T1000 (cell line): ENCODE data around the gene VAMP2.
A peak's percentile ranks its signal among the peaks of the same experiment; 100 is the strongest.

Source experiments
- DNase-seq: peaks from one replicate; lab custom pipeline; 2025; ENCODE audit warnings: mixed read lengths; lab: John Stamatoyannopoulos, UW

VAMP2 gene

DNA sequence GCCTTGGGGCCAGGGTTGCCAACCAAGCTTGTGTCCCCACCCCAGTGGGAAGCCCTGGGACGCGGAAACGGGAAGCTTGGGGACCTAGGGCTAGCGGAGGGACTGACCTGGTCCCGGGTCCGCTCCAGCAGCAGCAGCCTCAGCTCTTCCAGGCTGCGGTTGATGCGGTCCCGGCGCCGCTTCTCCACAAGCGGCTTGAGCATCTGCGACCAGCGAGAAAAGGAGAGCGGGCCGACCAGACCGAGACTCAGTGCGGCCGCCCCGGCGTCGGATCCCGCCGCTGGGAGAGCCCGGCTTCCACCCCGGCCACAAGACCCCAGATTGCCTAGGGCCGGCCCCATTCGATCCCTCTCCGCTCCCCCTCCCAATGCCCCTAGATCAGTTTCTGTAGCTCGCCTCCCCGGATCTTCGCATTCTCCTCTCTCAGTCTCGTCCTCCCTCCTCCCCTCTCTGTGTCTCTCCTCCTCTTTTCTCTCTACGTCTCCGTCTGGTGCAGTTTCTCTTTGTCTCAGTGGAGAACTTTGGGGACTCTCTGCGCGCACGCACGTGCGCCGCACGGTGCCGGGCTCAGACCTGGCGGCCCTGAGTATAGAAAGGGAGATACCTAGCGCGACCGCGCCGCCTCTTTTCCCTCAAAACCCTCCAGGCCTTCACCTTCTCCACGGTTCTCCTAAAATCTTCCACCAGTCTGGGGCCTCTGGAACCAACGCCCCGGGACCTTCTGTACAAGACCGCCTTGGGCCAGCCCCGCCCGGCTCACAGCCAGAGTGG lies 39.6 kb downstream of the VAMP2 start:
- no peak for DNase-seq

DNA sequence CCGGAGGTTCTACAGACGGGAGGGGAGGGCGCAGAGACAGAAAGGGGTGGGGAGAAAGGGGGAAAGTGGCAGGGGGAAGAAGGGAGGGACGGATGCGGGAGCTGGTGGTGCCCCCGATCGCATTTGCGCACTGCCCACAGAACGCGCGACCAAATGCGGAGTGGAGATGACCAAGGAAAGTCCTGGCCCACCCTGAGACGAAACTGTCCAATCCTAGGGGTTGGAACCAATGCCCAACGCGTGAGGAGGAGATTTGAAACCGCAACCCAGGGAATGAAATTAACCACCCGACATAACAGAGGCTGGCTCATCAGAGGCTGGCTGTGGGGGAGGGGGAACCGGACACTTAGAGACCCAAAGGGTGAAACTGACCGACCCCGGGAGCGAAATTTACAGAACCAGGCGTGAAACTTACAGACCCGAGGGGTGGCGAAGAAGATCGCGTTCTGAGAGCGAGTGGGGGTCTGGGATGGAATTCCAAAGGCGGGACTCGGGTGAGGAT lies 40.3 kb downstream of the VAMP2 start:
- DNase-seq, result no peak

DNA sequence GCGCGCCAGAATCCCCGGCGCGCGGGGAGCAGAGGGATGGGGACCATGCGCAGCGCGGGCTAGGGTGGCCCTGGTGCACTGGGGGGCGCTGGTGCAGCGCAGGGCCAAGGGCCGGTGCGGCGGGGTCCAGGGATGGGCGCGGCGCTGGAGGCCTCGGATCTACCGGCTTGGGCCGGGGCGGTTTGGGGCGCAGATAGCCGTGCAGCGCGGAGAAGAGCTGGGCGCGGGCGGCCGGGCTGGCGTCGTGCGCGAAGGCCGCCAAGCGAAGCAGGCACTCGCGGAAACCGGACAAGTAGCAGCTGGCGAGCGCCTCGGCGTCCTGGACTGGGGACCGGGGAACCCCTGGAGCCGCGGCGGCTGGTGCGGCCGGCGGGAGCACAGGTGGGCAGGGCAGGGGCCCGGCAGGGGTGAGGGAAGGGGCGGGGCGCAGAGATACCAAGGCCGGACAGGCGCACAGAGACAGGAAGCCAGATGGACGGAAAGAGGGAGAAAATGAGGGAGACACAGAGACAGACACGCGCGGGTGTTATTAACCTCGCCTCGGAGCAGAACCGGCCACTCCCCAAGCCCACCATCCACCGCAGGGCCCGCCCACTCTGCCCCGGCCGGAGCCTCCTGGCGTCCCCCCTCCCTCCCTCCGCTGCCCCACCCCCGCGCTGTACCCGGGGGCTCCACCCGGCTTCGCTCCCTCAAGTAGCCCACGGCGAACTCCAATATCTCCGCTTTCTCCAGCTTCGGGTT lies 40.9 kb downstream of the VAMP2 start:
- peak; percentile 52 for DNase-seq

DNA sequence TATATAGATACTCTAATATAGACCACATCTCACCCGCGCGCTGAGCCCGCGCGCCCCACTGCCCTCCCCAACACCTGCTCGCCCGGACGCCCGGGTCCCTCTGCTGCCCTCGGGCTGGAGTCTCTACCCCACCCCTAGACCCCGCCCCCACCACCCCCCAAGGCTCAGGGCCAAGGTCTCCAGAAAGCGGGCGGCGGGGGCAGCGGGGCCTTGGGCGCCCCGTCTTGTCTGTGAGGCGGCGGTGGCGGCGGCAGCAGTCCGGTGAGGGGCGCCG lies 41.4 kb downstream of the VAMP2 start:
- no peak for DNase-seq

DNA sequence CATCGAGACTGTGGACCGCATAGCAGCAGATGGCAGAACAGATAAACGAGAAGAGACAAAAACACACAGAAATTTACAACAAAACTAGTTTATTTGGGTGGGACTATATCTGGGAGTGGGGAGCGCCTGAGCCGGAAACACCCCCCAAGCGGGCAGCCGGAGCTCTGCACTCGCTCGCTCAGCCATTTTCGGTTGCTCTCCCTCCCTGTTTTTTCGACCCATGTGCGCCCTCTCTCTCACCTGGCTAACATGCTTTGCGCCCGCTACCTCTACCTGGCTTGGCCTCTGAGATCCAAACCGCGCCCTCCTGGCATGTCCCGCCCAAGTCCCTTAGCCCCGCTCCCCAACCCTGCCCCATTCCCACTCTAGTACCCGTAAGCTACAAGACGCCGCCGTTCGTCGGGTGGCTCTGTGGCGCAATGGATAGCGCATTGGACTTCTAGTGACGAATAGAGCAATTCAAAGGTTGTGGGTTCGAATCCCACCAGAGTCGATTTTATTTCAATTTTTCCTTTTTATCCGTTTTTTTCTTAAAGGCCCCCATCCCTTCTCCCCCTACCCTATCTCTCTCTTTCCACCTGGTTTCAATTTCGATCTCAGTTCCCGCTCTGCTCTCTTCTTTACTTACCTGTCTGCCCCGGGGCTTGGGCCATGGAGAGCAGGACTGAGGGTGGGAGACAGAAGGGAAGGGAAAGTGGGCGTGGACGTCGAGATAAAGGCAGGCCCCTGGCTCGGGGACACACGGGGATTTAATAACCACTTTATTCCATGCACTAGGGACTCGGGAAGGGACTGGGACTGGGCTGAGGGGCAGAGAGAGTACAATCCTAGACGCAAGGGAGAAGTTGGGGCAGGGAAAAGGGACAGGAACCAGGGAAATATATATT lies 42.0 kb downstream of the VAMP2 start:
- peak; percentile 62 for DNase-seq

DNA sequence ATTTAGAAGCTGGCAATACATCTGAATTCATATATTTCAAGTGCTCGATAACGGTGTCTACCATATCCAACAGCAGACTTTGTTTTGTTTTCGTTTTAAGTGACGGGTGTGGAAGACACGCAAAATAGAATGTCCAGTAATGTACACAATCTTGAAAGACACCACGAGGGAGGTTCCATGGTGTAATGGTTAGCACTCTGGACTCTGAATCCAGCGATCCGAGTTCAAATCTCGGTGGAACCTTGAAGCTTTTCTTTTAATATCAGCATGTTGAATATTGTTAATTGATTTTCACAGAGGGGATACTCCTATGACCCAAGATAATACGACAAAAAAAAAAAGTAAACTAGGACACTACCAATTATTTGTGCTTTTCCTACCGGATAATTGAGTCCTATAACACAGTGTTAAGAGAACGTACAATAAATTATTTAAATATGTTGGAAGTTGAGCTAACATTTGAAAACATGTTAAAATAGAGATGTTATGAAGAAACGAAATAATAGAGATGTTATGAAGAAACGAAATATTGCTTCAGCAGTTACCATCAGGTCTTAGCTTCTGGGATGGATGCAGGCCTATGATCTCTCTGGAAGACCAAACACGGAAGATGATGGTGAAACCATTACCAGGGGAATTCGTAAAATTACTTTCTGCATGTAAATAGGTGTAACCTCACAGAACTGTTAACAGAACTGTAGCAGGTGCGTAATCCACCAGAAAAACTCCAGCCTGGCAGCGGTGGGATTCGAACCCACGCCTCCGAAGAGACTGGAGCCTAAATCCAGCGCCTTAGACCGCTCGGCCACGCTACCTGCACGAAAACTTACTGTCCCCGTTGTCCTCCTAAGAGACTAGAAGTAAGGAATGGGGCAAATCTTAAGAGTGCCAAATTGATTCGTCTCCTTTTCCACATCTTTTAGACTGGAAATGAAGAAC lies 42.9 kb downstream of the VAMP2 start:
- DNase-seq, result peak; percentile 85

DNA sequence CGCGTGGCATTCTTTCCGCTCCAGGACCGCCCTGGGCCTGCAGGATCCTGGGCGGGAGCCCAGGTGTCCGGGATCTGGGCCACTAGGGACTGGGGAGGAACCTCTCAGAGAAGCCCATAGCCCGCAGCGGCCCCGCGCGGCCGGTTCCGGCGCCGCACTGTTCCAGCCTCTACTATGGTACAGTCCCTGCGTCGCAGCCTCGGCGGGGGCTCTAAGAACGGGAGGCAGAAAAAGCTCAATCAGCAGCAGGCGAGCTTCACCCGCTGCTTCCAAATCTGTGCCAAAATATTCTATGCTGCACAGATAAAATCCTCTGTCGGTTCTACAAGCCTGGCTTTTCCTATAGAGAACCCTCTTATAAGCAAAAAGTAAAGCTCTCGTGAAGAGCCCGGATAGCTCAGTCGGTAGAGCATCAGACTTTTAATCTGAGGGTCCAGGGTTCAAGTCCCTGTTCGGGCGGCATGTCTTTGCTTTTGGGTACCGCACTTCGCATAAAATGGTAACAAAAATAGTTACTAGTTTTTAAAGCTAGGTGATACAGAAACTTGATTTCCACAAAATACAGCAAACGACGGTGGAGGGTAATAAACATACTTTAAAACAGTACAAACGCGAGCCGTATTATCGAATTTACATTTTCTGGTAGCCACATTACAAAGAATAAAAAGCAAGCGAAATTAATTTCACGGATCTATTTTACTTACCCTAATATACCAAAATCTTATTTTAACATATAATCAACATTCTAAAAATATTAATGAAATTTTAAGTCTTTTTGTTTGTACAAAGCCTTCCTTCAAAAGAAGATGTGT lies 43.8 kb downstream of the VAMP2 start:
- DNase-seq, result peak; percentile 87

DNA sequence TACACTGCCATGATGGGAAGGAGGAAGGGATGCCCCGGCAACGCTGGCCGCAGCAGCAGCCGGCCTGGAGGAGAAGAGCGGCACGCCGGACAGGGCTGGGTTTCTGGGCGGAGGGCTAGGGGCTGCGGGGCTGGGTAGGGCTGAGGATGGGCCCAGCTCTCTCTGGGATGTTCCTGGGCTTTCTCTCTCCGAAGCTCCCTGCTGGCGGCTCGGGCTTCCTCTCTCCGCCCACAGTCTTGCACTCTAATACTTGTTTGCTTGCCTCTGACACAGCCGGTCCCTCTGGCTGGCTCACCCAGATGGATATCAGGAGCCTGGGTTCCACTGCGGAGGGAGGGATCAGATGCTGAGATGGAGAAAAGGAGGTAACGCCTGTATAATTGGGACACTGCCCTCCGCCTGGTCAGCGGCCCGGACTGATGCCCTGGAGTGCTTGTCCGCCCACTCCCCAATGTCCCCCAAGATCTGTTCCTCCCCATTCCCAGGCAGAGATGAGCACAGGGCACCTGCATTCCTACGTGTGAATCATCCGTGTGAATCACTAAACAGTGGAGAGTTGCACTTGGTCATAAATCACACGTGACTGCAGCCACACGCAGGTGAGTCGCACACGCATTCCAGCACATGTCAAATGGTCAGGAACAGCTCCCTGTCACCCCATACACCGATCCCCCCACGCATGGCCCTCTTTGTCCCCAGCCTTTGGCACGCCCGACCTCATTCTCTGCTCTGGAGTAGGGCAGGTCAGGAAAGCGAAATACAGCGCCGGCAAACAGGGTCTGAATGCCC lies 44.6 kb downstream of the VAMP2 start, which contains the start of gene ALOXE3:
TSS of gene ALOXE3 (minus strand) at position 535 of the 789 bp plus-strand sequence. CDS start at position 11, 524 bp downstream.
- peak; percentile 51 for DNase-seq

DNA sequence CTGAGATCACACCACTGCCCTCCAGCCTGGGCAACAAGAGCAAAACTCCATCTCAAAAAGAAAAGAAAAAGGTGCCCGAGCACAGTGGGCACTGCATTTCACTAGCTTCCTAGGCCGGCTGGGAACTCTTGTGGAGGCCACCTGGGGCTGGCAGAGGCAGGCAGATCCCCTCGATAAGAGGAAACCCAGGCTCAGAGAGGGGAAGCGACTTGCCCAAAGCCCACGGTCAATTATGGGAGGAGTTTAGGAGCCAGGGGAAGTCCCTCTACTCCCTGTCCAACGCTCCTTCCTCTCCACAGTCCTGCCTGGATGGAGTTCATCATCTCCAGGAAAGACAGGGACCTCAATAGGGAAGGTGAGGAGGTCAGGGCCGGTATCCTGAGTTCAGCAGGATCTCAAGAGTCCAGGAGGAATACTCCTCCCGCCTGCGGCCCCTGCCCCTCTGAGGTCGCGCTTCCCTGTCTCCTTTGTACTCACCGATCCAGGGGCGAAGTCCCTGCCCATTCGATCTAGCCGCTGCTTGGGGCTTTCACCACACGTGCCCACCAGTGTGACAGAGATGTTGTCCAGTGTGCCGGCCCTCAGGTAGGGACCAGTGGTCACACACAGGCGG lies 45.3 kb downstream of the VAMP2 start:
- DNase-seq, result no peak

DNA sequence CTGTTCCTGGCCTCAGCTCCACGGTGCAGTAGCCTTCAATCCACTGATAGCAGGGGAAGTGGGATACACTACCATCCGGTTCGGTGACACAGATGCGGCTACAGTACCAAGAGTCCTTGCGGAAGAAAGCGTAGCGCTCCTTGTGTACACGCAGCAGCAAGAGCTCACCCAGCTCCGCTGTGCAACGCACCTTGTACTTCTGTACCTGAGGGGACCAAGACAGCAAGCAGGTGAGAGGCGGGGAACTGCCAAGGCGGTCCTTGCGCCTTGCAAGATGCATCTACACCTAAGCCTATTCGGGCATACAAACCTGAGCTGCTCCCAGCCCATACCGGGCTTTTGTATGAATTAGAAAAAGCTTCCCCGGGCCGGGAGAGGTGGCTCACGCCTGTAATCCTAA lies 46.0 kb downstream of the VAMP2 start:
- DNase-seq, result no peak

DNA sequence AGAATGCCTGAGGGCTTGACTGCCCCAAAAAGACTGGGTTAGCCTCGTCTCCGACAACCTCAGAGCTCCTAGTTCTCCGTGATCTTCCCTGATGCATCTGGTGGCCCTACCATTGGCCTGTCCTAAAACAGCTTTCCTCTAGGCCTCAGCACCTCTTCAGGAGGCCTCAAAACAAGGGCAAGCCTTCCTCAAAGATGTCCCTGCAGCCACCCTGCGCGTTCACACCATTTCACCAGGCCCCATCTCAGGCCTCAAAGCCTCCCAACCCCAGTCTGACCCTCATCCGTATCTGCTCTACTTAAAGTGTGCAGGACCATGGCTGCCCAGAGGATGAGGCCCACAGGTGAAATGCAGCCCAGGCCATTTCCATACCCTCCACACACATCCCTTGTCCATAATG lies 51.8 kb downstream of the VAMP2 start:
- no peak for DNase-seq

DNA sequence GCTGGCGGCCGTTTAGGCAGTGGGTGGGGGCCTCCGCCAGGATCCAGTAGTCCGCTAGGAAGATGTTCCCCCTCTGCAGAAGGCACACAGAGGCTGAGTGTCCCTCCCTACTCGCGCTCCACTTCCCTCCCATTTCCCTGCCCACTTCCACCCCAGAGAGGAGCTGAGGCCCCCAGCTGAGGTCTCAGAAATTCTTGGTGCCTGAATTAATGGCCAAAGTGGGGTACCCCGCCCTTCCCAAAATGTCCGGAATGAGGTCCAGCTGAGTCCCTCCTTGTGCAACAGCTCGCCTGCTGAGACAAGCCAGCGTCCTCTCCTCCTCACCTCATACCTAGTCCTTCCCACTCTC lies 52.3 kb downstream of the VAMP2 start:
- no peak for DNase-seq

DNA sequence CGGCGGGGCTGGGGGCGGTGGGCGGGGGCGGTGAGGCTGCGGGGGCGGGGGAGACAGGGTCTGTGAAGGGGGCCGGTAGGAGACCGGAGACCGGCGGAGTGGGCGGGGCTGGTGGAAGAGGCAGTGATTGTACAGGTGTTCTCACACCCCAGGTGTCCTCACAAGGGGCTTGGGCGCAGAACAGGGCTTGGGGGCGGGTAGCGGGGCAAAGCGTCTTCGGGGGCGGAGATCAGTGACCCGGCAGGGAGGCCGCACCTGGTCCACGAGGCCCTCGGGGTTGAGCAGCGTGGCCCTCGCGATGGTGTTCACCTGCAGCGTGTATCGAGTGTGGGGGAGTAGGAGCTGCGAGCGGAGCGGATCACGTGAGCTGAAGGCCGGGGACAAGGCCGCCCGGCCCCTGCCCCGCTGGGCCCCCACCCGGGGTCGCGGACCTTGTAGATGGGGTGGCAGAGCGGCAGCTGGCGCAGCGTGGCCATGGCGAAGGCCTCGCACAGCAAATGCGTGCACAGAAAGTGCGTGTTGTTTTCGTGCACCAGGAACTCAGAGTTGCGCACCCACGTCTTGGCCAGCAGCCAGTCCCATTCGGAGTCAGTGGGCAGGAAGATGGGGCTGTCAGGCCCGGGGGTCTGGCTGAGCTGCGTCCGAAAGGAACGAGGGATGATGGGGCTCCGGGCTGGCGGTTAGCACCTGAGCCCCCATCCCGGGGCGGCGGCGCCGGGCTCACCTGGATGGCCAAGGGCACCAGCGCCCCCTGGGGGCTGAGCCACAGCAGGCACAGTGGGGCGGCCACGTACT lies 52.9 kb downstream of the VAMP2 start:
- no peak for DNase-seq
